ENCODE data around the gene SNRNP70. TPM values are rescaled to one million over a fixed set of nuclear protein-coding genes. Genes with fewer than 3 reads are reported as not detected.
A peak's percentile ranks its signal among the peaks of the same experiment; 100 is the strongest.

Gene SNRNP70
- total and polyA plus RNA-seq, 2 of the 13 experiments (the other 11 are each of a cell fraction or from before 2014, with no cell fraction given), result 150 to 210 TPM

DNA sequence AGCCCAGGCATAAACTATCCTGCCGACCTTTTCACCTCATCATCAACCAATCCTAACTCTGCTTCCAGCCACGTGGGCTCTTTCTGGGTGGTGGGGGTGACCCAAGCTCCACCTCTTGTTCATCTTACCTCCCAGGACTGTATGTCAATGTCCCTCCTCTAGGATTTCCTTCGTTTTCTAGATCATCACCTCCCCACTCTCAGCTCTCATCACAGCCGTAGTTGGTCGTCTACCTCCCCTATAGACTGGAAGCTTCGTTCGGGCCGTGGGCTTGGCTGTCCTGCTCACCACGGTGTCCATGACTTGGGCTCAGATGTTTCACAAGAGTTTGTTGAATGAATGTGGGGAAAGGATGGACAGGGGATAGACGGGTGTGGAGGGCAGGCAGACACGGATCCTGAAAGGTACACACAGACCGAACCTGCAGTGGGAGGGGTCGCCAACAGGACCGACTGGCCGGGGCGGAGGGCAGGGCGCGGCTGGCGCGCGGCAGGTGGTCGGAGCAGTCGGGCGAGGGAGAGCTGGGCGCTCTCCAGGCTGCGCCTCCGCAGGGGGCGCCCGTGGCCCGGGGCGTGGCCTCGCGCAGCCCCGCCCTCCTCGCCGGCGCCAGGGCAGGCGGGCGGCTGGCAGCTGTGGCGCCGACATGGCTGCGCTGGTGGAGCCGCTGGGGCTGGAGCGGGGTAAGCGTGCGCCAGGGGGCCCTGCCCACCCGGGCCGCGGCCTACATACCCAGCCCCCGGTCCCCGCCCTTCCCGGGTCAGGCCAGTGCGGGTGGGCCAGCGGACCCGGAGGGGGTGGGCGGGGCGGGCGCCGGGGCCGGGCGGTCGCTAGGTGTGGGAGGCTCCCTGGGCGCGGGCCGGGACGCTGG lies 28.7 kb downstream of the SNRNP70 start, which contains the start of gene LIN7B (continued):
- peak; percentile 91; the same call in 1 of the 2 replicates for TF ChIP-seq ZFP41 (CRISPR knock-in tag; IDR thresholded peaks at IDR 0.05; ENCODE audit: borderline replicate concordance)
- TF ChIP-seq EHMT2 (IDR thresholded peaks at IDR 0.05; ENCODE audit: borderline replicate concordance, low read depth, low read length), result no peak
- TF ChIP-seq ZNF547 (CRISPR knock-in tag; IDR thresholded peaks at IDR 0.05), result peak; percentile 65; the same call in 1 of the 2 replicates
- TF ChIP-seq ZFP36 (IDR thresholded peaks at IDR 0.05; ENCODE audit: borderline replicate concordance, low read depth, low read length, partially characterized antibody), result no peak
- TF ChIP-seq ZNF256 (CRISPR knock-in tag; conservative IDR thresholded peaks at IDR 0.05), result 0 out of 2 replicates have a peak, but pooled peaks have one; percentile 50
- TF ChIP-seq FOXO1 (CRISPR knock-in tag; IDR thresholded peaks at IDR 0.05), result peak; percentile 9; the same call in 1 of the 2 replicates
- no peak for TF ChIP-seq BCLAF1 (IDR thresholded peaks at IDR 0.05)
- TF ChIP-seq NRL (CRISPR knock-in tag; IDR thresholded peaks at IDR 0.05; ENCODE audit: borderline replicate concordance), result peak; percentile 70; the same call in 1 of the 2 replicates
- TF ChIP-seq NR2C2 (CRISPR knock-in tag; IDR thresholded peaks at IDR 0.05; ENCODE audit: borderline replicate concordance), result peak; percentile 77
- no peak for TF ChIP-seq ZNF576 (CRISPR knock-in tag; IDR thresholded peaks at IDR 0.05)
- no peak; the same call in 1 of the 2 replicates for TF ChIP-seq ATF2 (CRISPR knock-in tag; IDR thresholded peaks at IDR 0.05)
- TF ChIP-seq AGO1 (IDR thresholded peaks at IDR 0.05; ENCODE audit: low read depth, low read length, poor library complexity, severe bottlenecking), result no peak
- 0 out of 2 replicates have a peak, but pooled peaks have one; percentile 42 for TF ChIP-seq ZMYM3 (CRISPR knock-in tag; IDR thresholded peaks at IDR 0.05)
- TF ChIP-seq FOXA3 (CRISPR knock-in tag; IDR thresholded peaks at IDR 0.05), result no peak; the same call in 1 of the 2 replicates
- no peak for TF ChIP-seq ZNF235 (CRISPR knock-in tag; IDR thresholded peaks at IDR 0.05; ENCODE audit: borderline replicate concordance)
- TF ChIP-seq ZNF512B (CRISPR knock-in tag; IDR thresholded peaks at IDR 0.05; ENCODE audit: borderline replicate concordance), result no peak
- TF ChIP-seq, protein P1, sequence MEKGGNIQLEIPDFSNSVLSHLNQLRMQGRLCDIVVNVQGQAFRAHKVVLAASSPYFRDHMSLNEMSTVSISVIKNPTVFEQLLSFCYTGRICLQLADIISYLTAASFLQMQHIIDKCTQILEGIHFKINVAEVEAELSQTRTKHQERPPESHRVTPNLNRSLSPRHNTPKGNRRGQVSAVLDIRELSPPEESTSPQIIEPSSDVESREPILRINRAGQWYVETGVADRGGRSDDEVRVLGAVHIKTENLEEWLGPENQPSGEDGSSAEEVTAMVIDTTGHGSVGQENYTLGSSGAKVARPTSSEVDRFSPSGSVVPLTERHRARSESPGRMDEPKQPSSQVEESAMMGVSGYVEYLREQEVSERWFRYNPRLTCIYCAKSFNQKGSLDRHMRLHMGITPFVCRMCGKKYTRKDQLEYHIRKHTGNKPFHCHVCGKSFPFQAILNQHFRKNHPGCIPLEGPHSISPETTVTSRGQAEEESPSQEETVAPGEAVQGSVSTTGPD (CRISPR knock-in tag; IDR thresholded peaks at IDR 0.05), result no peak
